ENCODE measurements around the gene MAVS. TPM values are rescaled to one million over a fixed set of nuclear protein-coding genes. Genes with fewer than 3 reads are reported as not detected.
A peak's percentile ranks its signal among the peaks of the same experiment; 100 is the strongest.
"Not testable (repeated sequence)": the region's sequence is repeated elsewhere in the genome, so short reads cannot be mapped to it uniquely, and the experiment has no call there.

MAVS gene
- polyA plus RNA-seq, 1 of the 3 experiments (the other 2 are of a cell fraction), result 9.1 TPM

DNA sequence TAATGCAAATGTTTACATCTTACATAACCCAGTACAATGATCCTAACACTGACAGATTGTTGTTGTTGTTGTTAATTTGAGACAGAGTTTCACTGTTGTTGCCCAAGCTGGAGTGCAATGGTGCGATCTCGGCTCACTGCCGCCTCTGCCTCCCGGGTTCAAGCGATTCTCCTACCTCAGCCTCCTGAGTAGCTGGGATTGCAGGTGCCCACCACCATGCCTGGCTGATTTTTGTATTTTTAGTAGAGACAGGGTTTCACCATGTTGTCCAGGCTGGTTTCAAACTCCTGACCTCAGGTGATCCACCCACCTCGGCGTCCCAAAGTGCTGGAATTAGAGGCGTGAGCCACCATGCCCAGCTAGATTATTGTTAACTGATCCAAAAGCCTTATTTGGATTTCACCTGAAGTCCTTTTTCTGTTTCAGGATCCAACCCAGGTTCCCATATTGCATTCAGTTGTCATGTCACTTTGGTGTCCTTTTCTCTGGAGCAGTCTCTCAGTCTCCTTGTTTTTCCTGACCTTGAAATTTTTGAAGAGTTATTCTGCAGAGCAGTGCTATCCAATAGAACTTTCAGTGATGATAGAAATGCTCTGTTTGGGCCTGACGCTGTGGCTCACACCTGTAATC lies 2.5 kb upstream of the MAVS start:
- H3F3A ChIP-seq (replicated peaks; ENCODE audit: insufficient read depth); H3K27me3 ChIP-seq (ENCODE audit: insufficient read depth); H4K20me1 ChIP-seq (ENCODE audit: insufficient read depth); H3K4me3 ChIP-seq (ENCODE audit: low read depth in 2 of 2, low read length in 1 of 2); H3K4me1 ChIP-seq (ENCODE audit: control insufficient read depth in 1 of 2, insufficient read depth in 2 of 2, low read depth in 1 of 2, low read length in 1 of 2); H3K9ac ChIP-seq; DNase-seq; H3K36me3 ChIP-seq (replicated peaks in 1 of 2; ENCODE audit: control insufficient read depth in 1 of 2, insufficient read depth in 2 of 2, low read length in 1 of 2); H3K9me2 ChIP-seq; H3K9me3 ChIP-seq; H3K4me2 ChIP-seq: not testable (repeated sequence)
- Histone ChIP-seq H3K27ac (ENCODE audit: low read depth in 2 of 2, low read length in 1 of 2) (0 out of 4 replicates have a peak overlapping the region, but pooled peaks of 1 of the 2 experiments have one; percentile 33), H3K79me2 (ENCODE audit: insufficient read depth) (peaks cover 31% of the 10 kb centered on the region), H2AFZ (ENCODE audit: low read depth) (0 out of 2 replicates have a peak overlapping the region, but pooled peaks have one; percentile 22)
- 95% methylated on average over 9 of the region's 9 CpGs for WGBS (ENCODE audit: low lambda C conversion rate)
- POLR2A ChIA-PET, result interaction anchor here (1.4 to 1.8 kb wide), 2 partner anchors 23 to 24 kb away, joined by 3 to 4 read pairs; partner anchors contain the start of gene AP5S1
- CTCF ChIA-PET, result interaction anchor here (1.7 to 4.6 kb wide), 3 partner anchors 11 to 228 kb away, joined by 6 to 27 read pairs (median 19); partner anchors contain the start of gene AP5S1

DNA sequence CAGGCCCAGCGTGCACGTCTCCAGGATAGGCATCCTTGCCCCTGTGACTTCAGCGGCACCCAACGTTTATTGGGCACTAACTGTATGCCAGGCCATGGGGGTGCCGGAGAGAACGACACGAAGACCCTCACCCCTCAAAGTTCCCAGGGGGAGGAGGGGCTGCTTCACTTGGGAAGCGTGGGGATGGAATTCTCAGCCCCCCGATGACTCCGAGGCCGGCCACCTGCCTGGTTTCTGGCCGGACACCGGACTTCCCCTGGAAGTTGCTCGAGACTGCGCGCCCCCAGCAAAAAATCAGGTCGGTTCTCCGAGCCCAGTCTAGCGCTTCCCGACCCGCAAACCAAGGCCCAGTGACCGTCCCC lies 275 bp upstream of the MAVS start:
- DNase-seq, result no peak
- Histone ChIP-seq H3K79me2 (ENCODE audit: insufficient read depth) (peaks cover 53% of the 10 kb centered on the region), H3K9me2 (no peaks in the 10 kb centered on the region), H4K20me1 (ENCODE audit: insufficient read depth) (no peaks in the 10 kb centered on the region), H3K9me3 (no peaks in the 10 kb centered on the region), H3K4me3 (ENCODE audit: low read depth in 2 of 2, low read length in 1 of 2) (peak overlapping the region; percentile 76 to 87), H3K4me1 (ENCODE audit: control insufficient read depth in 1 of 2, insufficient read depth in 2 of 2, low read depth in 1 of 2, low read length in 1 of 2) (peaks cover 0 to 5% of the 10 kb centered on the region in 2 experiments; a peak in 1 of 4 replicates), H3K9ac (peak overlapping the region; percentile 94), H2AFZ (ENCODE audit: low read depth) (peak overlapping the region; percentile 92), H3K36me3 (replicated peaks in 1 of 2; ENCODE audit: control insufficient read depth in 1 of 2, insufficient read depth in 2 of 2, low read length in 1 of 2) (no peaks in the 10 kb centered on the region), H3K27me3 (ENCODE audit: insufficient read depth) (no peaks in the 10 kb centered on the region), H3K27ac (ENCODE audit: low read depth in 2 of 2, low read length in 1 of 2) (peak overlapping the region; percentile 50 to 83; a peak in 3 of 4 replicates), H3K4me2 (peak overlapping the region; percentile 98), H3F3A (replicated peaks; ENCODE audit: insufficient read depth) (peaks cover 5% of the 10 kb centered on the region)
- no peak for TF ChIP-seq IRF3 (IDR thresholded peaks at IDR 0.05; ENCODE audit: low read depth, low read length)
- TF ChIP-seq EP300 (IDR thresholded peaks at IDR 0.05; ENCODE audit: borderline replicate concordance in 1 of 2, low read depth in 1 of 2, low read length in 1 of 2), result 0 out of 4 replicates have a peak, but pooled peaks of 1 of the 2 experiments have one; percentile 5
- no peak for TF ChIP-seq FOSL2 (IDR thresholded peaks at IDR 0.05; ENCODE audit: borderline replicate concordance, low read depth)
- TF ChIP-seq TAF1 (IDR thresholded peaks at IDR 0.05; ENCODE audit: borderline replicate concordance, low read depth, low read length), result no peak
- 0% methylated on average over 4 of the region's 22 CpGs for WGBS (ENCODE audit: low lambda C conversion rate)
- POLR2A ChIA-PET, result interaction anchor here (1.1 kb wide), 1 partner anchor 51 kb away, joined by 6 read pairs; the partner anchor contains the start of gene CDC25B
- CTCF ChIA-PET, result interaction anchor here (1.2 to 4.4 kb wide), 2 partner anchors 27 to 170 kb away, joined by 3 to 27 read pairs; partner anchors contain the start of gene AP5S1

DNA sequence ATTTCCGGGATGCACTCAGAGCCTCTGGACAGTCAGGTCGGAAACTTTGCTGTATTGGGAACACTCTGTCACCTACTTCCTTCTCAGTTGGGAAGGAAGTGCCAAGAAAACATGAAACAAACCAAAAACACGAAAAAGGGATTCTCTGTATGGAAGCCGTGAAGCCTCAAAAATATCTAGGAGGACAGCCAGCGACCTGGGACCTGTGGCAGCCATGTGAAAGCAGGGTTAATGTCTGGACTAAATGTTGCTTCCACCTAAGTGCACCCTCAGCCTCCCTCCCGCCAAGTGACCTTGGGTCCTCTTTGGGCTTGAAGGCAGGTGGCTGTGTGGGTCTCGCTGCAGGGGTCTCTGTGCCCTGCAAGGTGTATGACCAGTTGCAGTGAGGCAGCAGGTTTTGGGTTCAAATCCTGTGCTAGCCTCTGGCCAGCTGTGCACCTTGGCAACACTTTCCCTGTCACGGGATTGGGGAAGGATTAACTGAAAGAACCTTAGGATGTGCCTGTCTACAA lies 851 bp downstream of the MAVS start:
- ChIA-PET POLR2A (interaction anchor here (0.6 kb wide), 1 partner anchor 8 kb away, joined by 3 read pairs; no protein-coding TSS in a partner anchor), CTCF (no interaction called here)
- Histone ChIP-seq H3K9me3 (no peaks in the 10 kb centered on the region), H3K9ac (peak overlapping the region; percentile 94), H3F3A (replicated peaks; ENCODE audit: insufficient read depth) (peaks cover 5% of the 10 kb centered on the region), H4K20me1 (ENCODE audit: insufficient read depth) (no peaks in the 10 kb centered on the region), H3K4me3 (ENCODE audit: low read depth in 2 of 2, low read length in 1 of 2) (peak overlapping the region; percentile 76 to 87), H3K36me3 (replicated peaks in 1 of 2; ENCODE audit: control insufficient read depth in 1 of 2, insufficient read depth in 2 of 2, low read length in 1 of 2) (no peaks in the 10 kb centered on the region), H3K27ac (ENCODE audit: low read depth in 2 of 2, low read length in 1 of 2) (peak overlapping the region; percentile 68 to 77; a peak in 3 of 4 replicates), H3K79me2 (ENCODE audit: insufficient read depth) (peaks cover 62% of the 10 kb centered on the region), H3K4me2 (peak overlapping the region; percentile 98), H3K9me2 (no peaks in the 10 kb centered on the region), H3K27me3 (ENCODE audit: insufficient read depth) (no peaks in the 10 kb centered on the region), H2AFZ (ENCODE audit: low read depth) (0 out of 2 replicates have a peak overlapping the region, but pooled peaks have one; percentile 92), H3K4me1 (ENCODE audit: control insufficient read depth in 1 of 2, insufficient read depth in 2 of 2, low read depth in 1 of 2, low read length in 1 of 2) (peaks cover 0 to 5% of the 10 kb centered on the region in 2 experiments; a peak in 1 of 4 replicates)
- 25% methylated on average over 7 of the region's 8 CpGs for WGBS (ENCODE audit: low lambda C conversion rate)
- DNase-seq, result no peak
- TF ChIP-seq, protein P1, sequence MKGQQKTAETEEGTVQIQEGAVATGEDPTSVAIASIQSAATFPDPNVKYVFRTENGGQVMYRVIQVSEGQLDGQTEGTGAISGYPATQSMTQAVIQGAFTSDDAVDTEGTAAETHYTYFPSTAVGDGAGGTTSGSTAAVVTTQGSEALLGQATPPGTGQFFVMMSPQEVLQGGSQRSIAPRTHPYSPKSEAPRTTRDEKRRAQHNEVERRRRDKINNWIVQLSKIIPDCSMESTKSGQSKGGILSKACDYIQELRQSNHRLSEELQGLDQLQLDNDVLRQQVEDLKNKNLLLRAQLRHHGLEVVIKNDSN (IDR thresholded peaks at IDR 0.05; ENCODE audit: borderline replicate concordance, low read depth), result no peak
- TF ChIP-seq, protein P2, sequence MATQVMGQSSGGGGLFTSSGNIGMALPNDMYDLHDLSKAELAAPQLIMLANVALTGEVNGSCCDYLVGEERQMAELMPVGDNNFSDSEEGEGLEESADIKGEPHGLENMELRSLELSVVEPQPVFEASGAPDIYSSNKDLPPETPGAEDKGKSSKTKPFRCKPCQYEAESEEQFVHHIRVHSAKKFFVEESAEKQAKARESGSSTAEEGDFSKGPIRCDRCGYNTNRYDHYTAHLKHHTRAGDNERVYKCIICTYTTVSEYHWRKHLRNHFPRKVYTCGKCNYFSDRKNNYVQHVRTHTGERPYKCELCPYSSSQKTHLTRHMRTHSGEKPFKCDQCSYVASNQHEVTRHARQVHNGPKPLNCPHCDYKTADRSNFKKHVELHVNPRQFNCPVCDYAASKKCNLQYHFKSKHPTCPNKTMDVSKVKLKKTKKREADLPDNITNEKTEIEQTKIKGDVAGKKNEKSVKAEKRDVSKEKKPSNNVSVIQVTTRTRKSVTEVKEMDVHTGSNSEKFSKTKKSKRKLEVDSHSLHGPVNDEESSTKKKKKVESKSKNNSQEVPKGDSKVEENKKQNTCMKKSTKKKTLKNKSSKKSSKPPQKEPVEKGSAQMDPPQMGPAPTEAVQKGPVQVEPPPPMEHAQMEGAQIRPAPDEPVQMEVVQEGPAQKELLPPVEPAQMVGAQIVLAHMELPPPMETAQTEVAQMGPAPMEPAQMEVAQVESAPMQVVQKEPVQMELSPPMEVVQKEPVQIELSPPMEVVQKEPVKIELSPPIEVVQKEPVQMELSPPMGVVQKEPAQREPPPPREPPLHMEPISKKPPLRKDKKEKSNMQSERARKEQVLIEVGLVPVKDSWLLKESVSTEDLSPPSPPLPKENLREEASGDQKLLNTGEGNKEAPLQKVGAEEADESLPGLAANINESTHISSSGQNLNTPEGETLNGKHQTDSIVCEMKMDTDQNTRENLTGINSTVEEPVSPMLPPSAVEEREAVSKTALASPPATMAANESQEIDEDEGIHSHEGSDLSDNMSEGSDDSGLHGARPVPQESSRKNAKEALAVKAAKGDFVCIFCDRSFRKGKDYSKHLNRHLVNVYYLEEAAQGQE (IDR thresholded peaks at IDR 0.05; ENCODE audit: low read depth, low read length), result no peak
- no peak for TF ChIP-seq EZH2phosphoT487 (IDR thresholded peaks at IDR 0.05; ENCODE audit: borderline replicate concordance, low read depth)
- no peak for TF ChIP-seq TAF1 (IDR thresholded peaks at IDR 0.05; ENCODE audit: borderline replicate concordance, low read depth, low read length)
- TF ChIP-seq SIN3A (IDR thresholded peaks at IDR 0.05; ENCODE audit: borderline replicate concordance, low read depth, low read length), result no peak
- TF ChIP-seq YY1 (IDR thresholded peaks at IDR 0.05; ENCODE audit: low read depth), result no peak

All from SK-N-SH (cell line).